ENCODE measurements around the gene NAALADL2.
"Not testable (repeated sequence)": the region's sequence is repeated elsewhere in the genome, so short reads cannot be mapped to it uniquely, and the experiment has no call there.

The NAALADL2 gene

DNA sequence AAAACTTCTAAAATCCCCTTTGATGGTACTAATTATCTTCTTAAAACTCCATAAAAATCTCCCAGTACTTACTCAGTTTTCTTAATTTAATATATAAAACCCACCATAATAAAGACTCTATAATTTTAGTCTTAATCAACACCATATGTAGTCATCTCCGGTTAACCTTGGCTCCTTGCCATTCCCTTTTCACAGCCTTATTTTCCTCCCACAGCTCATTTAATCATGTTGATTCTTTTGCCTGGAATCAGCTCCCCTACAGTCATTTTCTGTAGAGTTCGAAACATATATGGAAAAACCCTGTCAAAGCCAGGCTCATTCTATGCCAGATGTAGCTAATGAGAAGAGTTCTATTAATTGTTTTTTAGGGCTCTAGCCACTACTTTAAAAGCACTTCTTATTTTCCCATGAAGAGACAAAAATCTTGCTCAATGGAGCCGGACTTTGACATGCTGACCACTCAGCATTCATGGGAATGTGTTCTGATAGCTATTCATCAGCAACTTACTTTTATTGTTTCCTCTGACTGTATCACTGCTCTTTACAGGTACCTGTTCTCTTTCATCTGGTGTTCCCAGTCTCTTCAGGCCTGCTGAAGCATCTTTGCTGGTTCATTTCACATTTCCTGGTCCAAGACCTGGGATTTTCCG lies 573.4 kb downstream of the NAALADL2 start:
- H3K27ac ChIP-seq: no peak overlapping the region
- DNase-seq (ENCODE audit: low read depth, low spot score): no peak

DNA sequence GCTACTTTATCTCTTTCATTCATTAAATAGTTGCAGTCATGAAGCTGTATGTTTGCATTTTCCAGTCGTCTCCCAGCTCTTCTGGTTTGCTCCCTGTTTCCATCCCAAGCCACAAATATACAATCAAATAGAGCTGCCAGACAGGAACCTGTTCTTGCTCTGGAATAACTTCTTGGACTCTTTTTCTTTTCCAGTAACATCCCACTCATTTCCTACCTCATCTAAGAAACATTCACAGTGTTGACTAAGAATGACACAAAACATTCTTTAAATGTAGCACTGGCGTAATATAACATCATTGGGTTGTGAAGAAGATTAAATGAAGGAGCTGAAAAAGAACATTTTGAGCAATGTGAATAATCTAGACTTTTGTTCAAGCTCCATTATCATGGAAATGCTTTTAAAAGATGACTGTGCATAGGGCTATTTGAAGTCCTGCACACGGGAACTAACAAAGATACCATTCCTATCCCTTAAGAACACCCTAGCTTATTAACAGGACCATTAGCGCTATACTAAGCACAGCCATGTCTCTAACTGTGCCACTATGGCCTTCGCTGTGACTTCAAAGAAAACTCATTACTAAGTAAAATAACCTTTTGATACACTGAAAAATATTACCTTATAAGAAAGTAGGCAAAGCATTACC lies 574.0 kb downstream of the NAALADL2 start:
- DNase-seq (ENCODE audit: low read depth, low spot score): no peak
- no peak overlapping the region for H3K27ac ChIP-seq

- no peak overlapping the region for H3K27ac ChIP-seq
- DNase-seq (ENCODE audit: low read depth, low spot score): no peak
Measured at GRCh38 chr3:175434561-175434960, 575.4 kb downstream of the NAALADL2 start.

DNA sequence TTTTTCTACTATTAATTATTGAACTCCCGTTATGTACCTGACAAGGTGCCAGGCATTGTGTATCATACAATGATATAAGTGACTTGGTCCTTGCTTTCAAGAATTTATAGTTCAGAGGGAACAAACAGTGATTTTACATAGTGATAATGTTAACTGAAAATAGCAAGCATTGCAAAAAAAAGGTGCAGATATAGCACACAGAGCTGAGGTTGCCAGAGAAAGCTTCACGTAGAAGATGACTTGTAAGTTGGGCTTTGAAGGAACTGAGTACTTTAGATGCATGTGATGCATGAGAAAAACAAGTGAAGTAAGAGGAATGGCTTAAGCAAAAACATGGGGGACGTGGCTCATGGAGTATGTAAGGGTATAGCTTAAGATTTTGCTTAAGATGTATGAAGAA lies 584.5 kb downstream of the NAALADL2 start:
- DNase-seq (ENCODE audit: low read depth, low spot score): no peak

GRCh38 chr3:175445741-175446140 lies 586.6 kb downstream of the NAALADL2 start:
- DNase-seq (ENCODE audit: low read depth, low spot score): no peak
- no peak overlapping the region for H3K27ac ChIP-seq

More for the DNA sequence above, 584.5 kb downstream of the NAALADL2 start:
- no peak overlapping the region for H3K27ac ChIP-seq

DNA sequence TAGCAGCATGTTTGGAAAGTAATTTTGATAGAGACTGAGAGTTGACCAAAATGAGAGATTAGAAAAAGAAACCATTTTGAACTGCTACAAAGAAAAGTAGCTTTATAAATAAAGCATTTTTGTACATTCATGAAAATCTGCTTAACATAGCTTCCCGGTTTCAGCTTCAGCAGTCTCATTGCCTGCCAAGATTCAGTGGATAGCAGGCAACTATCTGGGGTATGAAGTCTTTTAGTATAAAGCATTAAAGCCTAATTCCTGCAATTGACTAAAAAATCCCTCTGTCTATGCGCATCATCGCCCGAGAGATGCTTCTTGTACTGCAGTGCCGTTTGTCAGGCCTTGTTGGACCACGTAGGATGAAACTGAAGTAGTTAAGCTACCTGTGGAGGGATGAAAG lies 588.4 kb downstream of the NAALADL2 start:
- DNase-seq (ENCODE audit: low read depth, low spot score): no peak
- H3K27ac ChIP-seq: no peak overlapping the region

DNA sequence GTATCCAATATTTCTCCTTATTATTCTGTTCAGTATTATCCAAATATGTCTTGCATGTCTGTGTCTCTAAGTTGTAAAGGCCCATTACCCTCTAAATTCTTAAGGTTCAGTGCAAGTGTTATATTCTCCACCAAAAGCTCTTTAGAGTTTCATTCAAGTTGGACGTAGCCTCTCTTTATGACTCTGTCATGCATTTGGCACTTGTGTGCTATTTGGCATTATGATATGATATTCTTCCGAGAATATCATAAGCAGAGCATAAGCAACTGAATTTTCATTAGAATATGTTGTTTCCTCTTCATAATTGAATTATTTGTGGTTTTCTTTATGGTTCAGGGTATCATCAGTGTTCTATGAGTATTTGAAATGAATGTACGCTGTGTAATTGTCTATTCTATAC lies 594.2 kb downstream of the NAALADL2 start:
- no peak for DNase-seq (ENCODE audit: low read depth, low spot score)
- no peak overlapping the region for H3K27ac ChIP-seq

DNA sequence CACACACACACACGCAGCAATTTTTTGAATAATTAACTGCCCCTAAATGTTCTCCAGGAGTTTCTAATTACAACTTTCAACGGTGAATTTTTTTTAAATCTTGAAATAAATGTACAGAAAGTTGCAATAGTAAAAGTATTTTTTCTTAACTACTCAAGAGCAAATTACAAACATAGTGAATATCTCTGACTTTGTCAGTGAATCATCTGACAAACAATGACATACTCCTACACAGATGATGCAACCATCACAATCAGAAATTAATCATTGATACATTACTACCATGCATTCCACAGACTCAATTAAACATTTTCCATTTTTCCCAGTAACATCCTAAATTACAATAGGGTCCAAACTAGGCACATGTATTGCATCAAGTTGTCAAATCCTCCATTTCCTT lies 597.3 kb downstream of the NAALADL2 start:
- DNase-seq (ENCODE audit: low read depth, low spot score): no peak
- H3K27ac ChIP-seq: no peak overlapping the region

- no peak for DNase-seq (ENCODE audit: low read depth, low spot score)
Measured at GRCh38 chr3:175457301-175457700, 598.2 kb downstream of the NAALADL2 start.

DNA sequence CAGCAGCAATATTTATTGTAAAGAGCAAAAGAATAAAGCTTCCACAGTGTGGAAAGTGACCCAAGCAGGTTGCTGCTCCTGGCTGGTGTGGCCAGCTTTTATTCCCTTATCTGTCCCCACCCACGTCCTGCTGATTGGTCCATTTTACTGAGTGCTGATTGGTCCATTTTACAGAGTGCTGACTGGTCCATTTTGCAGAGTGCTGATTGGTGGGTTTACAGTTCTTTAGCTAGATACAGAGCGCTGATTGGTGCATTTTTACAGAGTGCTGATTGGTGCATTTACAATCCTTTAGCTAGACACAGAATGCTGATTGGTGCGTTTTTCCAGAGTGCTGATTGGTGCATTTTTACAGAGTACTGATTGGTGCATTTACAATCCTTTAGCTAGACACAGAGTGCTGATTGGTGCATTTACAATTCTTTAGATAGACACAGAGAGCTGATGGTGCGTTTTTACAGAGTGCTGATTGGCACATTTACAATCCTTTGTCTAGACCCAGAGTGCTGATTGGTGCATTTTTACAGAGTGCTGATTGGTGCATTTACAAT lies 601.8 kb downstream of the NAALADL2 start:
- not testable (repeated sequence) for DNase-seq (ENCODE audit: low read depth, low spot score); H3K27ac ChIP-seq

More at GRCh38 chr3:175457301-175457700, 598.2 kb downstream of the NAALADL2 start:
- H3K27ac ChIP-seq: no peak overlapping the region

DNA sequence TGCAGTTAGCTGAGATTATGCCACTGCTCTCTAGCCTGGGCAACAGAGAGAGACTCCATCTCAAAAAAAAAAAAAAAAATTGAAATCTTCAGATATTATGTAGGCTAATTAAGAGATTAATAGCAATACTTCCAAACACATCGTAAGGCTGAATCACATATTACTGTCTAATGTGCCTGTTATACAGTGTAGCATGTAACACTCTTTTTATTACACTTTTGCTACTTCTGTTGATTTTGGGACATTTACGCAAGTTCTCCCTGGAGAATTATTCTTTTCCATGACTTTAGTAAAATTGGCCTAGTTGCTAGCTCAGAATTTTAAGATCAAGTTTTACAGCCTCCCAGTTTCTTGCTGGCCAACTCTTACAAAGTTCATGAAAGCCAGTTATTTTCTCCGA lies 605.2 kb downstream of the NAALADL2 start:
- DNase-seq (ENCODE audit: low read depth, low spot score): no peak
- no peak overlapping the region for H3K27ac ChIP-seq

DNA sequence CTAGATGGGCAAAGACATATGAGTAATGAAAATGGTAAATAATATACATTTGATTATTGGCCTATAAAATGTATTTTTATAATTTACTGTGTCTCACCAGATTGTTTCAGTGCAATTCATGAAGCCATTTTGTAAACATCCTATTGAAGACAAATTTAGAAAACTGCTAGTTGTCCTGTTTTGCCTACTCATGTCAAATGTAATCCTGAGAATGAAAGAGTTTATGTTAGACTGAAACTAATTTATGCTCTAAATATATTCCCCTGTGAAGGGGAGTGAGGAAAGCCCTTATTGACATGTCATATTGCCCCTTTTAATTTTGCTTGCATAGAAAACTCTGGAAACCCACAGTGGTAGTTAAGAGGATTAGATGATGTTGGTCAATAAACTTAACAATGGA lies 610.0 kb downstream of the NAALADL2 start:
- H3K27ac ChIP-seq: no peak overlapping the region
- DNase-seq (ENCODE audit: low read depth, low spot score): no peak

- H3K27ac ChIP-seq: no peak overlapping the region
Measured at GRCh38 chr3:175475765-175476164, 616.6 kb downstream of the NAALADL2 start.

GRCh38 chr3:175476489-175476888 lies 617.4 kb downstream of the NAALADL2 start:
- H3K27ac ChIP-seq: no peak overlapping the region
- DNase-seq (ENCODE audit: low read depth, low spot score): no peak

More at GRCh38 chr3:175475765-175476164, 616.6 kb downstream of the NAALADL2 start:
- DNase-seq (ENCODE audit: low read depth, low spot score): no peak

DNA sequence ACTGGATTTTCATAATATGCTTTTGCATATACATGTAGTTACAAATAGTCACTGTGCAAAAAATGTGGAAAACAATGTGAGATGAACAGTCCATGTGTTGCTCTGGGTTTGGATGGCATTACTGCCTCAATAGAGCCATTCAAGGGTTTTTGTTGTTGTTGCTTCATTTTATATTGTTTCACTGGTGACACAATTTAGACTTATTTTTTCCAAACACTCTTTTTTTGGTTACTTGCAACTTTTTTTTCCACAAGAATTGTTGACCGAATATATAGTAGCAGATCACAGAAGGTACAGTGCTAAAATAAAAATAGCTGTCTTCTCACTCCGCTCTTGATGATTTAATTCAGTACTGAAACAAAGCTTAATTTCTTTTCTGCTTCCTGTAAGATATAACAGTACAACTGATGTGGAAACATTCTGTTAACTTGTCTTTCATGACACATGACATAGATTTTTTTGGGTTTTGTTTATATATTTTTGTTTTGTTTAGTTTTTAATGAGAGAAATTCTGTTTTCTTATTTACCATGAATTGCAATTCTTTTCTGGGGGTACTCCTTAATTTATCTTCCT lies 618.6 kb downstream of the NAALADL2 start:
- DNase-seq (ENCODE audit: low read depth, low spot score): no peak
- H3K27ac ChIP-seq: no peak overlapping the region

DNA sequence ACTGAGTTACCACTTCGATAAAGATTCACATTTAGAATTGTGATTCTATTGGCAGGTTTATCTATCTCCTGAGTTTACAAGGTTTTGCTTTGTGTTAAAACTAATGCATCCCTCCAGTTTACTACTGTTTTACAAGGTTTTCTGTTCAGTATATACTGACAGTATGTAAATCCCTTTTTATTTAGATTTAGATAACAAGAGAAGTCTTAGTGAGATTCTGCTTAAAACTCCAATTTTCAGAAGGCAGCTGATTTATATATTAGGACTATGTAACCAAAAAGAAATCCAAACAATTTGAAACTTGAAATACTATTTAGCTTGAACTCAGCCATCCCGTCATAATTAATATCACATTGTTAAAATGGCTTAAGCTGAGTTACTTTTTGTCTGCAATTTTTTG lies 619.2 kb downstream of the NAALADL2 start:
- H3K27ac ChIP-seq: no peak overlapping the region
- DNase-seq (ENCODE audit: low read depth, low spot score): no peak

DNA sequence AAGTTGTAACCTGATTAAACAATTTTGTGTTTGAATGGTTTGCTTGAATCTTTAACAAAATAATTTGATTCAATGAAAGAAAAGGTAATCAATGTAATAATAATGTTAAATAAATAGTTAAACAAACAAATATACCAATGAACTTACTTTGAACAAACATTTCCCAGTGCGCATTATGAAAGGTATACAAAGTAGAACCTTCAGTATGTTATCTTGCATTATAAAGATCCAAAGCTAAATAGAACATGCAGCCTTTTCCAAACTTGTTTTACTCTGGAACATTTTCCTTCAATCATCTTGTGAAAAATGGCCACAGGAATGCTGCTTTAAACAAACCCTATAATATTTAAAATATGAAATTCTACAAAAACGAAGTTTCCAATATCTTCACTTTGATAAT lies 620.0 kb downstream of the NAALADL2 start:
- no peak for DNase-seq (ENCODE audit: low read depth, low spot score)
- H3K27ac ChIP-seq: no peak overlapping the region

DNA sequence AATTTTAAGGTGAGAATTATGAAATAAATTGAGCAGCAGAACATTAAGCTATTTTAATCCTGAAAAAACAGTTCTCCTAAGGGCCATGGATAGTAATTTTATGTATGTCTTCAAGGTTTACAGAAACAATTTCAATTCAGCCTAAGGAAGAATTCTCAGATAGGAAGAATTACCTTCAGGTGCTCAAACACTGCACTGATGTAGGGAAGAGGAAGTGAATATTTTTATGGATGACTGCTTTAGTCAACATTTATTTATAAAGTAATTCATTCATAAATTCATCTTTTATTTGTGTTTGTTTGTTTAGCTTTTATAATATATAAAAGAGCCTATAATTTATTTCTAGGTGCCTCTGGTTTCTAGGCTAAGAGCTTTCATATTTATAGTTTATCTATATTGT lies 620.7 kb downstream of the NAALADL2 start:
- DNase-seq (ENCODE audit: low read depth, low spot score): no peak
- H3K27ac ChIP-seq: no peak overlapping the region

DNA sequence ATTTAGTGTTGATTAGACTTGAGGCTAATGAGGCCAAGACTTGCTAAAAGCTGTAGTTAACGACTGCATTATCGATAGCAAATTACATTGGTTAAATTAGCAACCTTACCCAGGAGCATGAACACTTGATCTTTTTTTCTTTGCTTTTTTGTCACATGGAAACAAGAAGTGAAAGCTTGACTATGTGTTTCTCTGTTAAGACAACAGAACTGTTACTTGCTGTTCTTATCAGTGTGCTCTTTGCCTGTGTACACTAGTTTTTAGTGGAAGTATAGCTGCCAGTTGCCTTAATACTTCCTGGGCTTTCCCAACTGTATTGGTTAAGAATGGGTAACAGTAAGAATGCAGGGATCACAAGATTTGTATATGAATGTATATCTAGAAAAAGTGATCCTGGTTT lies 625.5 kb downstream of the NAALADL2 start:
- DNase-seq (ENCODE audit: low read depth, low spot score): no peak
- no peak overlapping the region for H3K27ac ChIP-seq

DNA sequence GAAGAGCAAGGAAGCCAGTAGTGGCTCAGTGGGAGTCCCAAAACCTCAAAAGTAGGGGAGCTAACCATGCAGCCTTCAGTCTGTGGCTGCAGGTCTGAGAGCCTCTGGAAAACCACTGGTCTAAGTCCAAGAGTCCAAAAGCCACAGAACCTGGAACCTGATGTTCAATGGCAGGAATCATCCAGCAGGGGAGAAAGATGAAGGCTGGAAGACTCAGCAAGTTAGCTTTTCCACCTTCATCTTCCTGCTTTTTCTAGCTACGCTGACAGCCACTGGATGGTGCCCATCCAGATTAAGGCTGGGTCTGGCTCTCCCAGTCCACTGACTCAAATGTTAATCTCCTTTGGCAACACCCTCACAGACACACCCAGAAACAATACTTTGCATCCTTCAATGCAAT lies 626.3 kb downstream of the NAALADL2 start:
- H3K27ac ChIP-seq: no peak overlapping the region
- no peak for DNase-seq (ENCODE audit: low read depth, low spot score)

DNA sequence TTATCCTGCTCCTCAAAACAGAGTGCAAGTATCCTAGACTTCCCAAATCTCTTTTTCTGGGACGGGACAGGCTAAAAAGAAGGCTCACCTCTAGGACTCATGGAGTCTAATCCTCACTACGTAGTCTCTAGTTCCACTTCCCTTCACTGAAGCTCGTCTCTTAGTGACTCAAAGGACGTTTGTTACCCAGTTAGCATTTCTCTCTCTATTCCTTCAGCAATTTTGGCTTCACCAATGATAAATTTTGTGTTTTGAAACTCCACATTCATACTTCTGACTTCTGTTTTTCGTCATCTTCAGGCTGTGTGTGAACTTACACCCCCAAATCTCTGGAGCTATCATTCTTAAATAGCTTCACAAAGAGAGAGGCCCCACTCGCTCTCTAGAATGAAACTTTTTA lies 627.1 kb downstream of the NAALADL2 start:
- H3K27ac ChIP-seq: no peak overlapping the region
- no peak for DNase-seq (ENCODE audit: low read depth, low spot score)
